Stimulated activated CD4-positive, alpha-beta T cell treated with anti-CD3 and anti-CD28 coated beads, TNF-alpha, amount 100 ng/mL, for 1 hour (primary cell): ENCODE data around the gene NARS2.
"Not testable (repeated sequence)": the region's sequence is repeated elsewhere in the genome, so short reads cannot be mapped to it uniquely, and the experiment has no call there.

Experiments used
- DNase-seq, 3 donors: peaks; one replicate each; pipeline ENCODE4 v3.0.0-alpha.2; 2020; ENCODE audit warnings: low read depth in 3 of 3, low spot score in 1 of 3

Gene NARS2

DNA sequence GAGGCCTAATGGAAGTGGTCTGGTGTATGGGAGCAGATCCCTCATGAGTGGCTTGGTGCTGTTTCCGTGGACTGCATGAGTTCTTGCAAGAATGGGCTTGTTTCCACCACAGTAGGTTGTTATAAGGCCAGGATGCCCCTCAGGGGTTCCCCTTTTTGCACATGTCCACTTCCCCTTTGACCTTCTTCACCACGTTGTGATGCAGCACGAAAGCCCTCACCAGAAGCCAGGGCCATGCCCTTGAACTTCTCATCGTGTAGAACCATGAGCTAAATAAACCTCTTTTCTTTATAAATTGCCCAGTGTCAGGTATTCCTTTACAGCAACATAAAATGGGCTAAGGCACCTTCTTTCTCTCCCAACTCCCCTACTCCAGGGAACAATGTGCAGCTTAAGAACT lies 2.8 kb upstream of the NARS2 start:
- DNase-seq, result no peak

DNA sequence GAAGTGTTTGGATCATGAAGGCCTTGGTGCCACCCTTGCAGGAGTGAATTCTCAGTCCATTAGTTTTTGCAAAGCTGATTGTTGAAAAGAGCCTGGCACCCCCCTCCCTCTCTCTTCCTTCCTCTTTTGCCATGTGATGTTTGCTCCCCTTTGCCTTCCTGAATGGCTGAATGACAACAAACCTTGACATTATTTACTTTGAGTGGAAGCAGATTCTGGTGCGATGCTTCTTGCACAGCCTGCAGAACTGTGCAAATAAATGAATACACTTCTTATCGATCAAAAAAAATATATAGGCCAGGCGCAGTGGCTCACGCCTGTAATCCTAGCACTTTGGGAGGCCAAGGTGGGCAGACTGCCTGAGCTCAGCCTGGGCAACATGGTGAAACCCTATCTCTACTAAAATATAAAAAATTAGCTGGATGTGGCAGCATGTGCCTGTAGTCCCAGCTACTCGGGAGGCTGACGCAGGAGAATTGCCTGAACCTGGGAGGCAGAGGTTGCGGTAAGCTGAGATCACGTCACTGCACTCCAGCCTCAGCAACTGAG lies 2.0 kb upstream of the NARS2 start:
- DNase-seq, result no peak

DNA sequence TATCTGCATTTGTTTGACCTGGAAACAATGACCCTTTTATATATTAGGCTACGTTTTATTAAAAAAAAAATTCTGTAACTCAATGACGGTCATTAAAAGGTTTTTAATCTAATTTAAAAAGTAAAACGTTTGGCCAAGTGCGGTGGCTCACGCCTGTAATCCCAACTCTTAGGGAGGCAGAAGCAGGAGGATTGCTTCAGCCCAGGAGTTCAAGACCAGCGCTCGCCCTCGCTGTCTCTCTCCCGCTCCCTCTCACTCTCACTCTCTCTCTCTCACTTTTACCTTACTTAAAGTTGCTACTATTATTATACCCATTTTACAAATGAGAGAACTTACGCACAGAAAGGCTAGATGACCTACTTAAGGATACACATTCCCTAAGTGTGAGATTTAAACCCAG lies 814 bp upstream of the NARS2 start:
- no peak for DNase-seq

DNA sequence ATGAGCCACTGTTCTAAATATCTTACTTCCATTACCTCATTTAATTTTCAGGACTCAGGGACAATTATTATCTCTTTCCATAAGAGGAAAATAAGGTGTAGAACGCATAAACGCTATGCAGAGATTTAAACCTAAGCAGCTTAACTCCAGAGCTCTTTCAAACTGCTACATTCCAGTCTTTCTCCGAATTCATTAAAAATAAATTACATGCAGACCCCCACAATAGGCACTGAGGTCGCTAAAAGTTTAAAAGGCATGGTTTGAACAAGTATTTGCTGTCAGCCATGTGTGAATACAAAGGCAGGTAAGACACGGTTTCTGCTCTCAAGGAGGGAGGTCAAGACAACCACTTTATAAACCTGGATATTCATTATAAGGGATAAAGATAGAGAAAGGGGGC lies 983 bp downstream of the NARS2 start:
- DNase-seq, result no peak

DNA sequence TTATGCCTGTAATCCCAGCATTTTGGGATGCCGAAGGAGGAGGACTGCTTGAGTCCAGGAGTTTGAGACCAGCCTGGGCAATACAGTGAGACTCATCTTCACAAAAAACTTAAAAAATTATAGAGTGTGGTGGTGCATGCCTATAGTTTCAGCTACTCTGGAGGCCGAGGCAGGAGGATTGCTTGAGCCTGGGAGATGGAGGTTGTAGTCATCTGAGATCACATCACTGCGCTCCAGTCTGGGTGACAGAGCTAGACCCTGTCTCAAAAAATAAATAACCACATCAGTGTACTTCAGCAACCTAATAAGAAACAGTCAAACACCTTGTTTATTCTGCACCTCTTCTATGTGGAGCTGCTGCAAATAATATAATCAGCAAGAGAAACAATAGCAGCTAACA lies 1.4 kb downstream of the NARS2 start:
- DNase-seq, result no peak

DNA sequence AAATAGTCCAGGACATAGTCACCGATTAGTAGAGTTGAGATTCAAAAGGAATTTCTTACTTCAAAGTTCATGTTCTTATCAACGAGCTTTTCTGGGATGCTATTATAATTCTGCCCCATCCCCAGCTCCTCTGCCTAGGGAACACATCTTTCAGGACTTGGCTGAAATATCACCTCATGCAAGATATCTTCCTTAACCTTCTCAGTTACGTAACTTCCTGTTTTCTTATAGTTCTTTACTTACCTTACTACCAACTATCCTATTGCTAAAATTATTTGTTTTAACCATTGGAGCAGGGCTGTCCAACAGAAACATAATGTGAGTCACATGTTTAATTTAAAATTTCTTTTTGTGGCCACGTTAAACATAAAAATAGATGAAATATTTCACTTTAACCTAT lies 2.3 kb downstream of the NARS2 start:
- no peak for DNase-seq

DNA sequence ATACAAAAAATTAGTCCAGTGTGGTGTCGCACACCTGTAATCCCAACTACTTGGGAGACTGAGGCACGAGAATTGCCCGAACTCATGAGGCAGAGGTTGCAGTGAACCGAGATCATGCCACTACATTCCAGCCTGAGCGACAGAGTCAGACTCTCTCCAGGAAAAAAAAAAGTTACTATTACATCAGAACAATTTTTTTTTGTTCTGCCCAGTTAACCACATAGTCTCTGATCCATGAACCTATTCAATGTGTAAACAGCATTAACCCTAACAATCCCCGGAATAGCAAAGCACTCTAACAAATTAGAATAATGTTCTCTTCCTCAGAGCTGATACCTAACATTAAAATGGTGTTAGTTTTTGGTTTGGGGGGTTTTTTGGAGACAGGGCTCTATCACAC lies 4.6 kb downstream of the NARS2 start:
- DNase-seq, result no peak

DNA sequence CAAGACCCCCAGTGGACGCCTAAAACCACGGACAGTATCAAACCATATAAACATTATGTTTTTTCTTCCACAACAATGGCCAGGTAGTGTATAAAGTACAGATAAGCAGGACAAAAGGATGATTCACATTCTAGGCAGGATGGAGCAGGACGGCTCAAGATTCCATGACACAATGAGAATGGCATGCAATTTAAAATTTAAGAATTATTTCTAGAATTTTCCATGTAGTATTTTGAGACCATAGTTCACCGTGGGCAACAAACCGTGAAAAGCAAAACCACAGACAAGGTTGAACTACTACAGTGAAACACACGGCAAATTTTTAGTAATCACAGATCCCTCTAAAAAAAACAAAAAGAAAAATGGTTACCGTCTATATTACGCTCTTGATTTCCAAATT lies 7.5 kb downstream of the NARS2 start:
- no peak for DNase-seq

DNA sequence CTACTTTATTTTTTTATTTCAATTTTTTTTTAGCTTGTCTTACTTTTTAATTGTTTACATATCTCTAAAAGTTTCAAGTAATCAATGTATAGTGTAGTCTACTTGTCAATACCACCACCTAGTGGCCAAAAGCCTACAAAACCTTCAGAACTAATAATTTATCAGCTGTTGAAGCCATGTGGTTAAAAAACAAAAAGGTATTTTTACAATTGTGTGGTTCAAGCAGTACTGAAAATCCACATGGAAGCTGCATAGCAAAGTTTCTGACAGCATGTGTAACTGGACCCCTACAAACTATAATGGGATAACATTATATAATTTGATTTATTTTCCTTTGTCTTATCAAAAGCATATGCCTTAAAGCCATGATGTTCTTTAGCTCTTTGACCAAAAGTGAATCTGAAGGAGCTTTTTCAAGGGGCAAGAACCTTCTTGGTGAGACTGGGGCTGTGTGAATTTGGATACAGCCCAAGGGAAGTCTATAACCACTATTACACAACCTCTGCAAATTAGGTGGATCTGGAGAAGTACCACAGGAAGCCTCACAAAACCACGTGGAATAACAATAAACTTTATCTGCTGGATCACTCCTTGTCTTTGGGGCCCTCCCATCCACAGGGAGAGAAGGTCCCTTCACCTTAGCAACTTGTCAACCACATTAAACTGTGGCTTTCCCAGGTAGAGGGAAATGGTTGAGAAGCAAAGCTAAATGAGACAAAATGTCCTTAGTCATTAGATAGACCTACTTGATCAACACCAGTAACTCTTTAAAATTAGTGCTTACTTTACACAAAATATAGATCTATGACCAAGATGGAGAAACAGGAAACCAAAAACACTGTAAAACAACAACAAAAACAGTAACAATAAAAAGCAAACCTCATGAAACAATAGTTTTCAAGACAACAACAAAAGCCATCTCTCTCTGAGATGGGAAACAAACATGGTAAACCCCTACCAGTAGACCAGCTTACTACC lies 9.9 kb downstream of the NARS2 start:
- no peak for DNase-seq

DNA sequence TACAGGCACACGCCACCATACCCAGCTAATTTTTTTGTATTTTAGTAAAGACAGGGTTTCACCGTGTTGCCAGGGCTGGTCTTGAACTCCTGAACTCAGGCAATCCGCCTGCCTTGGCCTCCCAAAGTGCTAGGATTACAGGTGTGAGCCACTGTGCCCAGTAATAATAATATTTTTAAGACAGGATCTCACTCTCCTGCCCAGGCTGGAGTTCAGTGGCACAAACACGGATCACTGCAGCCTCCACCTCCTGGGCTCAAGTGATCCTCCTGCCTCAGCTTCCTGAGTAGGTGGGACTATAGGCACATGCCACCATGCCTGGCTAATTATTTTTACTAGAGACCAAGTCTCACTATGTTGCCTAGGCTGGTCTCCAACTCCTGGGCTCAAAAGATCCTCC lies 10.6 kb downstream of the NARS2 start:
- not testable (repeated sequence) for DNase-seq

DNA sequence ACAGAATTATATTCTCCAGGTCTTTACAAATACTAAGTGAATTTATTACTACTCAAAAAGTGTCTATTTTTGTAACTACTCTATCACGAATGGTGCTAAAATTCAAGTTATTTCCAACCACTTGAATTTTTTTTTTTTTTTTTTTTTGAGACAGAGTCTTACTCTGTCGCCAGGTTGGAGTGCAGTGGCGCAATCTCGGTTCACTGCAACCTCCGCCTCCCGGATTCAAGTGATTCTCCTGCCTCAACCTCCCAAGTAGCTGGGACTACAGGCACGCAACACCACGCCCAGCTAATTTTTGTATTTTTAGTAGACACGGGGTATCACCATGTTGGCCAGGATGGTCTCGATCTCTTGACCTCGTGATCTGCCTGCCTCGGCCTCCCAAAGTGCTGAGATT lies 11.6 kb downstream of the NARS2 start:
- DNase-seq, result not testable (repeated sequence)

DNA sequence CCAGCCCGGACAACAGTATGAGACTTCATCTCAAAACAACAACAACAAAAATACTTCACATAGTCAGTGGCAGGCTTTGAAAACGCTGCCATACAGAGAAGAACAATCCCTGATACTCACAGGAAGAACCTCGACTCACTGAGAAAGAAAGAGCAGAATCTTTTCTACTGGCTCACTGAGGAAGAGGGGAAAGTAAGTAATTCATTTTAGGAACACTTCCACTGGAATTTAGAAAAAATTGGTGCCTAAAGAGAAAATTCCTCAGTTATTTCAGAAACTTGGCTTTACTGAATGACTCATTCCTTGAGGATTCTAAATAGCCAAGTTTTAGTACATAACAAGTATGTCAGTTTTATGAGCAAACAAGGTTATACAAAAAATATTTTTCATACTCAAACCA lies 12.3 kb downstream of the NARS2 start:
- no peak for DNase-seq

DNA sequence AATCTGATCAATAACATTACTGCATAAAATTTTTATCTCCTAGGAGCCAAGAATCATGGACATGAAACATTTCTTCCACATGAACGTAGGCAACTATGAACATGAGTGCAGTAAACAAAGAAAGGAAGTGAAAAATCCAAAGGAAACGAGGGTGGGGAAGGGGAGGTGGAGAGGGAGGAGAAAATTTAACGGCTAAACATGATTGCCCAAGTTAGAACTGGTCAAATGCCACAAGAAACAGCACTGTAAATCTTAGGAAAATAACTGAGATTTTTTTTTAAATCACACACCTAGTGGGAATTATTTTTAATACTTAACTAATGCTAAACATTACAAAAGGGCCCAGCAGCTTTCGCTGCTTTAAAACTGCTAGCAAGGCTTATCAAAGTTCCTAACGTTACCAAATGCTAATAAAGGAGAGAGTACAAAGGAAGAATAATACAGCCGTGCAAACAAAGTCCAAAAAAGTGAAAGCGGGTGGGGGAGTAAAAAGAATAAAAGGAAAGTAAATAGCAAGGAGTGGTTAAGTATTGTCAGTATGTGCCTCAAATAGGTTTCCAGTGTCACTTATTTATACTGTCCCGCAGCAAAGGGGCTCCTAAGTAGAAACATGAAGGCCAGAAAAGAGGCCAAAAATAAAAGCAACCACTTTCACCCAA lies 13.7 kb downstream of the NARS2 start:
- DNase-seq, result no peak

DNA sequence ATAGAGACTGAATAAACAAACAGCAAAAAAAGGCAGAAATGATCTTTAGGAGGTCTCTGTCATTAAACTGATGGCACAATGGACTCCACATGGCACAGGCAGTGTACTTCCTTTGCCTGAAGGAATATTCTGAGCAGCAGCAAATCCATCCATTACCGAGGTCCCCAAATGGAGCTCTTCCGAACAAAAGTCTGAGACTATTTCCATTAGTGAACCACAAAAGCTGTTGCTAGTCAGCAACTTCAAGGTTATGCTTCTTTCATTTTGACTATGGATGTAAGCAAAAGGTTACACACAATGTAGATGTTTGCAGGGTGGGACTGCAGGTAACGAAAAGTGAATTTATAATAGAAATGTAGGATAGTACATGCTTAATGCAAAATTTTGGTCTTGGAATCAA lies 14.5 kb downstream of the NARS2 start:
- no peak for DNase-seq

DNA sequence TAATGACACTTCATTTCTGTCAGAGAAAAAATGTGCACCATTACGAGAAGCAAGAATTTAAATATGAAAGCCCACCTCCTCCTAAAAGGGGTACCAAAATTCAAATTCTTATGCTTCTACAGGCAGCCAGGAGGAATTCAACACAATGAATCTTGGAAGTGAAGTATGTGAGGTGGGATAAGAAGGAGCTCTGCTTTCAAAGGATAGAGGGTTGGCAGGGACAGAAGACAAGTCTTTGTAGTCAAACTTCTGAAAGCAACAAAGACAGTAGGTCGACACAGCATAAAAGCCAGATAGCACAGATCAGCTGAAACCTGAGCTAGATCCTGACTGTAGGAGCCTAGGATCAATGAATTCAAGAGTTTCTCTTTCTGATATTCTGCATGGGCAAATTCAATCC lies 17.4 kb downstream of the NARS2 start:
- DNase-seq, result no peak

DNA sequence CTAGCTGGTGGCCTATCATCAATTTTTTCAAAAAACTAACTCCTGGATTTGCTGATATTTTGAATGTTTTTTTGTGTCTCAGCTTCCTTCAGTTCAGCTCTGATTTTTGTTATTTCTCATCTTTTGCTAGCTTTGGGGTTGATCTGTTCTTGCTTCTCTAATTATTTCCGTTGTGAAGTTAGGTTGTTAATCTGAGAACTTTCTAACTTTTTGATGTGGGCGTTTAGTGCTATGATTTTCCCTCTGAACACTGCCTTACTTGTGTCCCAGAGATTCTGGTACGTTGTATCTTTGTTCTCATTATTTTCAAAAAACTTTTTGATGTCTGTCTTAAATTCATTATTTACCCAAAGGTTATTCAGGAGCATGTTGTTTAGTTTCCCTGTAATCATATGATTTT lies 19.1 kb downstream of the NARS2 start:
- DNase-seq, result no peak

DNA sequence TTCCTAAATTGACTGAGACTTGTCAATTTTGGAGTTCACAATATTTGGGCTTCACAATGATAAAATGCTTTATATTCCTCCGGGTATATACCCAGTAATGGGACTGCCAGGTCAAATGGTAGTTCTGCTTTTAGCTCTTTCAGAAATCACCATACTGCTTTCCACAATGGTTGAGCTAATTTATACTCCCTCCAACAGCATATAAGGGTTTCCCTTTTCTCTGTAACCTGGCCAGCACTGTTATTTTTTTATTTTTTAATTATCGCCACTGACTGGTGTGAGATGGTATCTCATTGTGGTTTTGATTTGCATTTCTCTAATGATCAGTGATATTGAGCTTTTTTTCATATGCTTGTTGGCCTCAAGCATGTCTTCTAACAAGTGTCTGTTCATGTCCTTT lies 21.8 kb downstream of the NARS2 start:
- DNase-seq, result no peak

DNA sequence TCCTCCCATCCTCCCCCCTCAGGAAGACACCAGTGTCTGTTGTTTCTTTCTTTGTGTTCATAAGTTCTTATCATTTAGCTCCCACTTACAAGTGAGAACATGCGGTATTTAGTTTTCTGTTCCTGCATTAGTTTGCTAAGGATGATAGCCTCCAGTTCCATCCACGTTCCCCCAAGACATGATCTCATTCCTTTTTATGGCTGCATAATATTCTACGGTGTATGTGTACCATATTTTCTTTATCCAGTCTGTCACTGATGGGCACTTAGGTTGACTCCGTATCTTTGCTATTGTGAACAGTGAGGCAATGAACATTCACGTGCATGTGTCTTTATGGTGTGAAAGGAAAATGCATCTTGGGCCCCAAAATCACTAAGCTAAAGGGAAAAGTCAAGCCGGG lies 22.5 kb downstream of the NARS2 start:
- not testable (repeated sequence) for DNase-seq

DNA sequence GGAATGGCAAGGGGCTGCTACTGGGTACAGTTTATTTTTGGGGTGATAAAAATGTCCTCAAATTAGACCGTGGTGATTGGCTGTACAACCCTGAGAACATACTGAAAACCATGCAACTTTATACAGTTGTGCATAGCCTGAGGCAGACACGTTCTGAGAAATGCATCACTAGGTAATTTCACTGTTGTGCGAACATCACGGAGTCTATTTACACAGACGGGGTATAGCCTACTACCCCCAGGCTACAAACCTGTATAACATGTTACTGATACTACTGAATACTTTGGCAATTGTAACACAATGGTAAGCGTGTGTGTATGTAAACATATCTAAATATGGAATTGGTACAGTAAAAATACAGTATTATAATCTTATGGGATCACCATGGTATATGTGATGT lies 23.6 kb downstream of the NARS2 start:
- DNase-seq, result no peak

DNA sequence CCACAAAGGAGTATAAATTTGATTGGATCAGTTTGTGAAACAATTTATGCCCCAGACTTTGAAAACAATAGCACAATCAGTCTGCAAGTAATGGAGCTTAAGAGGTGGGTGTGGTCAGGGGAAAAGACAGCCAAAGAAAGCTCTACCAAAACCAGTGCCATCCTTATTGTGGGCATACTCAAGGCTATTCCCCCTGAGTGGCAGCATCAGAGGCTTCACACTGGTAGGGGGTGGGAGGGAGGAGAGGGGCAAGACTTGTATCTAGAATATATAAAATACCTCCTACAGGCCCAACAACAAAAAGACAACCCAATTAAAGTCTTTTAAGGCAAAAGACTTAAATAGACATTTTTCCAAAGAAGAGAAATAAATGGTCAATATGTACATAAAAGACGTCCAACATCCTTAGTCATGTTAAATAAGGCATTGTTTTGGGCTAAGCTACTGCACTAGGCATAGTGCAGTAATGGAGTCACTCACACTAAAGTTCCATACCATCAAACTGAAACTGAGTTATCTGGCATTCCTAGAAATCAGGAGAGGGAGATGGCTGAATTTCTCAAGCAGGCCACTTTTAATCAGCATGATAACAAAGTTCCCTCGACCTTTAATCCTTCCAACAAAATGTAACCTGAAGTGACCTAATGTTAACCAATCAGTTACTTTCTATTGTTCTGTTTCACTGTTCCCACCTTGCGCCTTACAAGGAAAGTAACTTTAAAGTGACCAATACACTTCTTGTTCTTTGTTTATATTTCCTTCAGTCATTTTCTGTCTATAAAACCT lies 24.8 kb downstream of the NARS2 start:
- no peak for DNase-seq

DNA sequence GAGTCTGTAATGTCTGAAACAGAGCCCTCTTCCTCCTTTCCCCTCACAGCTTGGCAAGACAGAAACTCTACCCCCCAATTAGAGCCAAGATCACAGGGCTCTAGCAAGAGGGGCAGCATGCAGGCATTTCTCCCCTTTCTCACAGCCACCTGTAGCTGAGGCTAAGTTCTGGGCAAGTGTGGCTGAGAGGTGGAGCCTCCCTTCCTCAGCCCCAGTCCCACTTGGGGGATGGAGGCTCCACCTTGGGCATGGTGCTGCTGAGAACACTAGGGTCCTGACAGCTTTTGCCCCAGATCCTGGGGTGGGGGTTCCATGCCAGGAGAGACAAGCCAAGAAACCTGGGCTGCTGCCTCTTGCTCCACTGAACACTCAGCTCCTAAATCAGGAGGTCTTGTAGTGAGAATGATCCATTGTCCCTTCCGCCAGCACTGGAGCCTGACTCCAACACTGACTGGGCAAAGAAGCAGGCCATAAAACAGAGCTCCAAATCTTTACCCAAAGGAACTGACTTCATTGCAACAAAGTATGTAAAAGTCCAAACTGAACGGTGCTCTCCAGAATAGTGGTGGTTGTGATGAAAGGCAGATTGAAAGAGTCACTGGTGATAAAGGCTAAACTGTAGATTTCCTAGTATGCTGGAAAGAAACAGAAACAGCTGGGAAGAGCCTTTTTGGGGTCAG lies 25.6 kb downstream of the NARS2 start:
- no peak for DNase-seq
